NCI-H524 (cell line): ENCODE measurements around the gene NUP85.
"Not testable (repeated sequence)": the region's sequence is repeated elsewhere in the genome, so short reads cannot be mapped to it uniquely, and the experiment has no call there.

Experiments
- DNase-seq, 2 experiments: peaks; one replicate each; lab custom pipeline; 2025; lab: John Stamatoyannopoulos, UW

NUP85 gene

GRCh38 chr17:75205793-75206163 lies 299 bp downstream of the NUP85 start:
- DNase-seq = no peak

GRCh38 chr17:75207050-75207407 lies 1.6 kb downstream of the NUP85 start:
- DNase-seq = not testable (repeated sequence)

GRCh38 chr17:75207760-75208159 lies 2.3 kb downstream of the NUP85 start:
- peak in 1 of 2 experiments; percentile 26 for DNase-seq

- DNase-seq = no peak
Observed at GRCh38 chr17:75208161-75208560, 2.7 kb downstream of the NUP85 start.

GRCh38 chr17:75209061-75209460 lies 3.6 kb downstream of the NUP85 start:
- no peak for DNase-seq

GRCh38 chr17:75218131-75218530 lies 12.7 kb downstream of the NUP85 start:
- no peak for DNase-seq

GRCh38 chr17:75219815-75220214 lies 14.3 kb downstream of the NUP85 start:
- no peak for DNase-seq

- no peak for DNase-seq
Observed at GRCh38 chr17:75225016-75225415, 19.5 kb downstream of the NUP85 start.

- no peak for DNase-seq
Observed at GRCh38 chr17:75227729-75228128, 22.2 kb downstream of the NUP85 start.

GRCh38 chr17:75228305-75228704 lies 22.8 kb downstream of the NUP85 start:
- DNase-seq = no peak

- no peak for DNase-seq
Observed at GRCh38 chr17:75228847-75229246, 23.4 kb downstream of the NUP85 start.

- DNase-seq = no peak
Observed at GRCh38 chr17:75231071-75231470, 25.6 kb downstream of the NUP85 start.

- no peak for DNase-seq
Observed at GRCh38 chr17:75231741-75232464, 26.4 kb downstream of the NUP85 start.

GRCh38 chr17:75232786-75233185 lies 27.3 kb downstream of the NUP85 start:
- DNase-seq = no peak

GRCh38 chr17:75237100-75238014 lies 31.9 kb downstream of the NUP85 start:
- DNase-seq = no peak

- no peak for DNase-seq
Observed at GRCh38 chr17:75238020-75238580, 32.6 kb downstream of the NUP85 start.

GRCh38 chr17:75238684-75239191 lies 33.3 kb downstream of the NUP85 start:
- DNase-seq = peak; percentile 54 to 86

- no peak for DNase-seq
Observed at GRCh38 chr17:75239214-75239613, 33.7 kb downstream of the NUP85 start.

- no peak for DNase-seq
Observed at GRCh38 chr17:75239778-75240393, 34.4 kb downstream of the NUP85 start.

GRCh38 chr17:75240394-75241142 lies 35.1 kb downstream of the NUP85 start:
- peak; percentile 43 to 70 for DNase-seq

GRCh38 chr17:75241143-75241430 lies 35.6 kb downstream of the NUP85 start:
- no peak for DNase-seq

GRCh38 chr17:75241502-75241901 lies 36.0 kb downstream of the NUP85 start:
- no peak for DNase-seq
